ENCODE data around the gene NELL2.

DNA sequence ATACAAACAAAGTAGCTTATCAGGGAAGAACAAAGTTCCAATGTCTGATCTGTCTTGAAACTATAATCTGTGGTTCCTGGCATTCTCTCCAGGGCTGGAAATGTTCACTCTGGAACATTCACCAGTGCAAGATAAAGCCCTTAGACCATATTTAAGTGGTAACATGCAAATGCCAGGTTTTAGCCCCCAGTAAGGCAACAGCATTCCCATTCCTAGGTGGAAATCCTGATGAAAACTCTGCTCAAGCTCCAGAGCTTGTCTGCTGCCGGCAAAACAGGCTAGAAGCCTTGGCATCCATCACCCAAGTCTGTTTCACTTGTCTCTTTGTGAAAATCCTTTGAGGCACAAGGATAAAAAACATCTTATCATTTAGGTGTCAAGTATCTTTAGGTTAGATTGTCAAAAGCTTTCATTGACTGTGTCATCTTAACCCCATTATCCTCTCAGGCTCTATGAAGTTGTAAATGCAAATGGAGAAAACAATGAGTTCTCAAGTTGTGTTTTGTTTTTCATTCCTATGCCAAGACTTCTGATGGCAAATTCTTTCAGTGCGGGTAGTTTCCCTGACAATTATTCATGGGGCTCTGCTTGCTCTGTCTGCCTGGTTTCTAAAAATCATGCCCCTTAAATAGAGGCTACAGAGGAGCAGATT is 344.7 kb downstream of the NELL2 start:
- no peak for TF ChIP-seq POLR2A (IDR thresholded peaks at IDR 0.05; ENCODE audit: low read depth)
- TF ChIP-seq, protein P1, sequence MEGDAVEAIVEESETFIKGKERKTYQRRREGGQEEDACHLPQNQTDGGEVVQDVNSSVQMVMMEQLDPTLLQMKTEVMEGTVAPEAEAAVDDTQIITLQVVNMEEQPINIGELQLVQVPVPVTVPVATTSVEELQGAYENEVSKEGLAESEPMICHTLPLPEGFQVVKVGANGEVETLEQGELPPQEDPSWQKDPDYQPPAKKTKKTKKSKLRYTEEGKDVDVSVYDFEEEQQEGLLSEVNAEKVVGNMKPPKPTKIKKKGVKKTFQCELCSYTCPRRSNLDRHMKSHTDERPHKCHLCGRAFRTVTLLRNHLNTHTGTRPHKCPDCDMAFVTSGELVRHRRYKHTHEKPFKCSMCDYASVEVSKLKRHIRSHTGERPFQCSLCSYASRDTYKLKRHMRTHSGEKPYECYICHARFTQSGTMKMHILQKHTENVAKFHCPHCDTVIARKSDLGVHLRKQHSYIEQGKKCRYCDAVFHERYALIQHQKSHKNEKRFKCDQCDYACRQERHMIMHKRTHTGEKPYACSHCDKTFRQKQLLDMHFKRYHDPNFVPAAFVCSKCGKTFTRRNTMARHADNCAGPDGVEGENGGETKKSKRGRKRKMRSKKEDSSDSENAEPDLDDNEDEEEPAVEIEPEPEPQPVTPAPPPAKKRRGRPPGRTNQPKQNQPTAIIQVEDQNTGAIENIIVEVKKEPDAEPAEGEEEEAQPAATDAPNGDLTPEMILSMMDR (IDR thresholded peaks at IDR 0.05), result no peak
- TF ChIP-seq POLR2AphosphoS5 (IDR thresholded peaks at IDR 0.05), result no peak
- TF ChIP-seq EP300 (IDR thresholded peaks at IDR 0.05), result no peak

All from esophagus muscularis mucosa (tissue), 4 donors.